GM23248 (cell line): ENCODE results near the gene AGBL3.

ENCODE experiments used
- EZH2 ChIP-seq: fragments of 200-600 bp; sonication (generic); IDR thresholded peaks from 2 replicates; pipeline ENCODE4 v1.6.1; 2018; ENCODE audit warnings: antibody characterized with exemption, mild to moderate bottlenecking; ENCODE audit not compliant: insufficient read depth, poor library complexity, severe bottlenecking
- EZH2phosphoT487 ChIP-seq: fragments of 200-600 bp; sonication (generic); IDR thresholded peaks from 2 replicates; pipeline ENCODE4 v1.6.1; 2018; ENCODE audit warnings: antibody characterized with exemption, moderate library complexity, mild to moderate bottlenecking, low read depth; ENCODE audit not compliant: insufficient read depth

GRCh38 chr7:135074096-135074495, 87.8 kb downstream of the AGBL3 start:
- TF ChIP-seq EZH2phosphoT487, result no peak
- no peak for TF ChIP-seq EZH2
